Astrocyte (in vitro differentiated cells and primary cell): Measurements from ENCODE around the gene OLFM2.

ENCODE experiments used
- EZH2 ChIP-seq: IDR thresholded peaks from 2 replicates; pipeline ENCODE4 v1.6.1; 2012; ENCODE audit warnings: mild to moderate bottlenecking, low read length, inconsistent platforms; ENCODE audit not compliant: insufficient read depth
- TF ChIP-seq, protein P1 (sequence below): IDR thresholded peaks from 2 replicates; pipeline ENCODE4 v1.5.1; 2011; ENCODE audit warnings: low read depth, mild to moderate bottlenecking, inconsistent platforms, low read length, moderate library complexity; ENCODE audit not compliant: insufficient read depth

DNA sequence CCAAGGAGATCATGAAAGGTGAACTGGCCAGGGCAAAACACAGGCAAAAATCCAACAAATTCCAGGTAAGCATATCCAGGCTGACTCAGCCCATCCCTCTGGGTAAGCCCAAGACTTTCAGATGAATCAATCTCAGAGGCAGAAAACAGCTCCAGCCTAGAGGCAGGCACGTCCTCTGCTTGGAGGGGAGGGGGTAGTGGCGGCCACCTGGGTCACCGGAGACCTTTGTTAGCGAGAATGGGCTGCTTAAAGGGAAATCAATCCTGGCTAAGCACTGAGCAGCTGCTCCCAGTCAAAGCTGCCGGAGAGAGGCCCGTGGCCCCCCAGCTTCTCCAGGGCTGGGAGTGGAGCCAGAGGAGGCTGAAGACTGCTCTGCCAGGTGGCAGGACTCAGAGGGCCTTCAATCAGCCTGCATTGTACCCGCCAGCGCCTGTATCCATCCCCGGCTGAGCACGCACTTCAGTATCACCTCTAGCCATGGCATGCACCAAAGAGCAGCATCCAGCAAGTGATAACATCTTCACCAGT is 53.0 kb downstream of the OLFM2 start:
- TF ChIP-seq, protein P1, sequence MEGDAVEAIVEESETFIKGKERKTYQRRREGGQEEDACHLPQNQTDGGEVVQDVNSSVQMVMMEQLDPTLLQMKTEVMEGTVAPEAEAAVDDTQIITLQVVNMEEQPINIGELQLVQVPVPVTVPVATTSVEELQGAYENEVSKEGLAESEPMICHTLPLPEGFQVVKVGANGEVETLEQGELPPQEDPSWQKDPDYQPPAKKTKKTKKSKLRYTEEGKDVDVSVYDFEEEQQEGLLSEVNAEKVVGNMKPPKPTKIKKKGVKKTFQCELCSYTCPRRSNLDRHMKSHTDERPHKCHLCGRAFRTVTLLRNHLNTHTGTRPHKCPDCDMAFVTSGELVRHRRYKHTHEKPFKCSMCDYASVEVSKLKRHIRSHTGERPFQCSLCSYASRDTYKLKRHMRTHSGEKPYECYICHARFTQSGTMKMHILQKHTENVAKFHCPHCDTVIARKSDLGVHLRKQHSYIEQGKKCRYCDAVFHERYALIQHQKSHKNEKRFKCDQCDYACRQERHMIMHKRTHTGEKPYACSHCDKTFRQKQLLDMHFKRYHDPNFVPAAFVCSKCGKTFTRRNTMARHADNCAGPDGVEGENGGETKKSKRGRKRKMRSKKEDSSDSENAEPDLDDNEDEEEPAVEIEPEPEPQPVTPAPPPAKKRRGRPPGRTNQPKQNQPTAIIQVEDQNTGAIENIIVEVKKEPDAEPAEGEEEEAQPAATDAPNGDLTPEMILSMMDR, result no peak
- TF ChIP-seq EZH2, result no peak
